Left hindlimb (tissue), 1 donor: ENCODE results near the gene MCCC2.
"Not testable (repeated sequence)": the region's sequence is repeated elsewhere in the genome, so short reads cannot be mapped to it uniquely, and the experiment has no call there.

Experiments used
- DNase-seq: peaks from one replicate; pipeline ENCODE4 v3.0.0-alpha.2; 2018

Gene MCCC2

DNA sequence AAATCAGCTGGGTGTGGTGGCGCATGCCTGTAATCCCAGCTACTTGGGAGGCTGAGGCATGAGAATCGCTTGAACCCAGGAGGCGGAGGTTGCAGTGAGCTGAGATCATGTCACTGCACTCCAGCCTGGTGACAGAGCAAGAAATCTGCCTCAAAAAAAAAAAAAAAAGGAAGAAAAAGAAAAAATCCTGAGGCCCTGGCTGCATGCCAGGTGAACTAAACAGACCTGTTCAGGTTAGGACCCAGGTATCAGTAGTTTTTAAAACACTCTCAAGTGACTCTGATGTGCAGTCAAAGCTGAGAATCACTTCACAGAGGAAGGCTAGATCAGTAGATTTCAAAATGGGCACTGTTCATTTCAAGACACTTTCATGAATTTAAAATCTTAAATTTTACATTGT is 77.5 kb downstream of the MCCC2 start:
- not testable (repeated sequence) for DNase-seq

DNA sequence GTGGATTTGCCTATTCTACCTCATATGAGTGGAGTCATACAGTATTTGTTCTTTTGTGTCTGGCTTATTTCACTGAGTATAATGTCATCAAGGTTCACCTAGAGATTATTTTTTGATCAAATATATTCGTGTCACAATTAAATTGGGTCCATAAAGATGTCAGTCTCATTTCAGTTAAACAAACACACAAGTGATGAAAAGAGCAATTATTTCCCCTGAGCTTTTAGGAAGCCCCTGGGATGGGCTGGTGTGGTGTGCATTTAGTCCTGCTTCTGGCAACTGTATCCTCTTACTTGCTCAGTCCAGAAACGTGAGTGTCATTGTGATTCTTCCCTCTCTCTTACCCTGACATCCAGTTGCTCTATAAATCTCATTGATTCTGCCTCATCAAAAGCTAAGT is 79.2 kb downstream of the MCCC2 start:
- no peak for DNase-seq

DNA sequence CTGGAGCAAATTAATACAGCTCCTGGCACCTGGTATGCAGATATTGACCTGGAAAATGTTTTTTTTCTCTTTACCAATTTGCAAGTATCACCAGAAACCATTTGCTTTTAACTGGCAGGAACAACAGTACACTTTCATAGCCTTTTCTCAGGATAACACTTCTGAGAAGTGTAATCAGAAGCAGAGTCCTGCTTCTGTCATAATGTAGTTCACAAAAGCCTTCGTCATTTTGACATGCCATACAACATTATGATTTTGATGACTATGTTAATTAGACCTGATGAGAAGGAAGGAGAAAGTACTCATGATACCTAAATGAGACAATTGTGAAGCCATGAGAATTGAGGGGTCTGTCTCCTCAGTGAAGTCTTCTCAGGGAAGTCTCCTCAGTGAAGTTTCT is 90.8 kb downstream of the MCCC2 start:
- DNase-seq = no peak

DNA sequence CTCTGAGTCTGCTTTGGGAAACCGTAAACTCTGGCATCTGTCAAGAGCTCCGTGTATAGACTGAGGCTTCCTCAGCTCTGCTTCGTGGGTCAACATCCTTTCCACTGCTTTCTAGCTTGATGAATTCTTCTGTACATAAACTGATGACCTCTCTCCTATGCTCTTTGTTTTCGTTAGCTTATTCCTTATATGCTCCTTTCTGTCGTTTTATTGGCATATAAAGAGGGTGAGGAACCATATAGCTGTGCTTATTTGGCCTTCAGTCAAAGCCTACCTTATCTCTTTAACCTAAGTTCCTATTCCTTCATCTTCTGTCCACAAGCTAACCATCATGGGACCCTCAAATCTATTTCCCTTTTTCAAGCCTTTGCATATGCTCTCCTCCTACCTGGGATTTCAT is 92.6 kb downstream of the MCCC2 start:
- DNase-seq = no peak

DNA sequence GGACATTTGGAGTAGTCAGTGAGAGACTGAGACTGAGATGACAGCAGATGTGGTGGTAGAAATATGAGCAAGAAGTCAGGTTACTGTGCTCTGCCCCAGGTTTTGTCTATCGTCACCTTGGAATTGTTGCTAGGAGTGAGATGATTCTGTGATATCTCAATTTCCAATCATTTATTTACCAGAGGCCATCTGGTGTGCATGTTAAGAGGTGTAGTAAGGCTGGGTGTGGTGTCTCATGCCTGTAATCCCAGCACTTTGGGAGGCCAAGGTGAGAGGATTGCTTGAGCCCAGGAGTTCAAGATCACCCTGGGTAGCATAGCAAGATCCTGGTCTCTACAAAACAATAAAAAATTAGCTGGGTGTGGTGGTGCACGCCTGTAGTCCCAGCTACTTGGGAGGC is 93.4 kb downstream of the MCCC2 start:
- DNase-seq = no peak

DNA sequence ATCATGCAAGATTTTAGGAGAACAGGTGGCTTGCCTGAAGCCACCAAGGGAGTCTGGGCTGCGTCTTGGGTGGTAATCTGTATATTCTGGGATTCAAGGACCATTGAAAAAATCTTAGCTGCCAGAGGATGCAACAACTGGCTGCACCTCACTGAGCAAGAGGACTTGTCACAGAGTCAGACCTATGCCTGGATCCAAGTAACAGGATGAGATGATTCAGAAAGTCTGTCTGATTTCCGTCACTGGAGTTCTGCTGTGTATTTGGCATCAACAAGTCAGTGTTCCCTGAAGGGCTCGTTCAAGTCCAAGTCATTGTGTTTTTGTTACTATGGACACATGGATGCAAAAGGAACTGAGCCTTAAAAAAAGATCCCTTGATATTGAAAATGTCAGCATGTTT is 94.2 kb downstream of the MCCC2 start:
- DNase-seq = no peak

DNA sequence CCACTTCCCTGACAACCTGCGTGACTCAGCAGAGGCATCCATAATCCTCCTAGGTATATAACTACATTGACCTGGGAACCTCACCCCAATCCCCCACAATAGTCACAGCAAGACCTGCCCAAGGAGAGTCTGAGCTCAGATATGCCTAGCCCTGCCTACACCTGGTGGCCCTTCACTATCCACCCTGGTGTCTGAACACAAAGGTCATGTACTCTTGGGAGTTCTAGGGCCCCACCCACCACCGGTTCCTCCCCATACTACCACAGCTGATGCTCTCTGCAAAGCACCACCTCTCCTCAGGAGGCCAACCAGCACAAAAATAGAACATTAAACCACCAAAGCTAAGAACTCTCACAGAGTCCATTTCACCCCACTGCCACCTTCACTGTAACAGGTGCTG is 97.2 kb downstream of the MCCC2 start:
- DNase-seq = no peak

DNA sequence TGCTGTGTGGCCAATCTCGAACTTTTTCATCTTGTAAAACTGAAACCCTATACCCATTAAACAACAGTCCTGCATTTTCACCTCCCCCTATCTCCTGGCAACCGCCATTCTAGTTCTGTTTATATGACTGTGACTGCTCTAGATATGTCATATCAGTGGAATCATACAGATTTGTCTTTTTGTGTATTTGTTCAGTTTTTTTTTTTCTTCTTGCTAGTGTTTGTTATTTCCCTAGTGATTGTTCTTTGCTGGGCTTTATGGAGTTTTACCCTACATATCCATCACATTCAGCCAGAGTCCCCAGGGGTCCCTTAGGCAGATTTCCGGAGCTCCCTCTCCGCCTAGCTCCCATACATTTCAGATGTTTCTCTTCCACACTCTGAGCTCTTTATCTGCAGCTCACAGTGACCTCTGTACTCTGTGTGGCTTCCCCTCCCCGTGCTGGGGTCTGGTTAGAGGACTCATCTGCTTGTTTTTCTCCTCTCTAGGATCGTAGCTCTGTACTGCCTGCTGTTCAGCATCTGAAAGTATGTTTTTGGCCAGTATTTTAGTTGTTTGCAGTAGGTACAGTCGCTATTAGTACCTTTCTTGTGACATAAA is 106.8 kb downstream of the MCCC2 start:
- DNase-seq = no peak

DNA sequence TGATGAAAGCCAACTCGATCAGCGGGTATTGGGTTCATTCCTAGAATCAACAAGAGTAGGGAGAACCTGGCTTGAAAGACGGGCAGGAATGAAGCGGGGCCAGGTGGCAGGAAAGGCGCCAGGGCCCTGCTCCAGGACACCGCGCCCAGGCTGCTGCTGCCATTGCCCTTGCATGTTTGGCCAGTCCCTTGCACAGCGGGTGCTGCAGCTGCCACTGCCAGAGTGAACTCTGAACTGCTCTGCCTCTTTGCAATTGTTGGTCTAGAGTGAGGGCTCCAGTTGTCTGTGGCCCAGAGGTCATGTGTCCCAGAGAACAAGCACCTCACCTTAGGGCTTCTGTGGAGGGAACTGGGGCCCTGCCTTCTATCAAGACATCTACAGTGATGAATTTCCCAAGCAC is 107.9 kb downstream of the MCCC2 start:
- no peak for DNase-seq

DNA sequence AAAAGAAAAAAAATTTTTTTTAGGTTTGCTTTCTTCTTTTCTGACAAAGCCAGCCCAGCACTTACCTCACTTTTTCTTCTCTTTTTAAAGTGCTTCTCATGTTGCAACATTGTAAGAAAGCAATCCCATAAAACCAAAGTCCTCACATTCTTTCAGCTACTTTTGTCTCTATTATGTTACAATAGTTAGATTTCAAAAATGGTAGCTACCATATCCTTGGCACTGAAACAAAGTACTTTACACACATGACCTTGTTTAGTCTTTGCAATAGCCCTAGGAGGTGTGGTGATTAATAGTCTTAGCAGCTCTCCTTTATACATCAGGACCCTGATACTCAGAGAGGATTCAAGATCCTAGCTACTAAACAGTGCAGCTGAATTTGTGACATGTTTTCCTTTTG is 108.5 kb downstream of the MCCC2 start:
- DNase-seq = no peak

DNA sequence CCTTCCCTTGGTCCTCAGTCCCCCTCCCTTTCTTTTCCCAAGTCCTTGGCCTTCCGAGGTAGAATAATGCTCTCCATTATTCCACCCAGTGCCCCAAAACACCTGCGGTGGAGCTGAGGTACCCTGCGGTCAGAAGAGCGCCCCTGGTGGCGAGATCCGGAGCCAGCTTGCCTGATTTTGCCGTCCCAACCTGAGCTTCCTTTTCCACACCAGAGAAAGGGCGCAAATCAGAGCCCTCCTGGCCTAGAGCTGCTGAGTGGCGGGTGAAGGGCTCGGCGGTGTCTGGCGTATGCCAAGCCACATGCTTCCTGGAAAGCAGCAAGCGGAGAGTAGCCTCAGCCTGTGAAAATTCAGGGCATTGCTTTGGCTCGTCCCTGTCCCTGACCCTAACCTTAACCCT is 110.8 kb downstream of the MCCC2 start:
- no peak for DNase-seq

DNA sequence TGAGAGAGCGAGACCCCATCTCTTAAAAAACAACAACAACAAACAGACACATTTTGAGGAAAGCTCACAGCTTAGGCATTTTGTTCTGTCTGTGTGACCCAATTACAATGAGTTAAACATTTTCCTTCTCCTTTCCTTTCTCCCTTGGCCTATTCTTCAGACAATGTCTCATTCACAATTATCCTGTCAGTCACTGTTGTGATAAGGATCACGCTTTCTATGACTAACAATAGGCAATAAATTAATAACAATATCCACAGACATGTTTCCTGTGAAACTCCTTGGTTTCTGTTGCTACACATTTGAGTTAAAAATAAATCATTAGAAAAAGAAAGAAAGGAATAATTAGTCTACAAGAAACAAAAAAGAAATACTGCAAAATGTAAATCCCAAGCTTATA is 112.1 kb downstream of the MCCC2 start:
- DNase-seq = no peak

DNA sequence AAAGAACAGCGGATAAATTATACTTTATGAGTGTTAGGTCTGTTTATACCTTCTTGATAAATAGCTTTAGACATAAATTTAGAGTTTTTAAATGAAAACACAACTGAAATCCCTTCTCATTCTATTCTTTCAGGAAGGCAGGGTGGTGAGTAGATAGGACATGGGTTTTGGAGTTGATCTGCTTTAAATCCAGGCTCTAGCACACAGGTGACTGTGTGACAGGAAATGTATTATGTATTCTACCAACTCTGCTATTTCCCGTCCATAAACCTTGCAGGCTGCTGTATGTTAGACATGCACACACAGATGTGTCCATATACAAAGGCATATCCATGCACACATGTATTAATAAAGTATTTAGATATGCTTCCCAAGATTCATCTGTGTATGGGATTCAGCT is 112.6 kb downstream of the MCCC2 start:
- DNase-seq = no peak

DNA sequence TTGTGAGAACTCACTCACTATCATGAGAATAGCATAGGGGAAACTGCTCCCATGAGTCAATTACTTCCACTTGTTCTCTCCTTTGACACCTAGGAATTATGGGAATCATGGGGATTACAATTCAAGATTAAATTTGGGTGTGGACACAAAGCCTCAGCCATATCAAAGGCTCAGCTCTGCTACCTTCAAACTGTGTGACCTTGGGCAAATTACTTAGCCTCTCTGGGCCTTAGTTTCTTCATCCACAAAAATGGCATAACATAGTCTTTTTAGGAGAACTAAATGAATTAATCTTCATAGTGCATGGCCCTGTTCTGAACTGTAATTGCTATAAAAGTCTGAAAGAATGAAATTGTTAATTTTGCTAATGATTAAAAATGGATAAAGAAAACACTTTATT is 113.7 kb downstream of the MCCC2 start:
- DNase-seq = no peak

DNA sequence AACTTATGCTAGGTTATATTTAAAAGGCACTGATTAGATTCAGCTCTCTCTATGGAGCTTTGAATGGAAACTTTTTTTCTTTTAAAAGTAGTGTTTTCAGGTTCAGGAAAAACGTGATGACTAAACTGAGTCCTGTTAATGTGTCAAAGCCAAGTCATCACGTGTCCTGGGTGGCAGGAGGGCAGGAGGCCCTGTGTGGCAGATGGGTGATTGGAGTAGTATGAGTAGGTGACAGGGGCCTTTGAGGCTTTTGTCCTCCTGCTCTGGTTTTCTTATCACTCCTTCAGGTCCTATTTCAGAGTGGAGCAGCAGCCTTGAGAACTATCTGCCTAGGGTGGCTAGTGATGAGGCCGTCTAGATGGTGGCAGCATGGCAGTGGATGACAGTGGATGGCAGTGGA is 114.3 kb downstream of the MCCC2 start:
- no peak for DNase-seq

DNA sequence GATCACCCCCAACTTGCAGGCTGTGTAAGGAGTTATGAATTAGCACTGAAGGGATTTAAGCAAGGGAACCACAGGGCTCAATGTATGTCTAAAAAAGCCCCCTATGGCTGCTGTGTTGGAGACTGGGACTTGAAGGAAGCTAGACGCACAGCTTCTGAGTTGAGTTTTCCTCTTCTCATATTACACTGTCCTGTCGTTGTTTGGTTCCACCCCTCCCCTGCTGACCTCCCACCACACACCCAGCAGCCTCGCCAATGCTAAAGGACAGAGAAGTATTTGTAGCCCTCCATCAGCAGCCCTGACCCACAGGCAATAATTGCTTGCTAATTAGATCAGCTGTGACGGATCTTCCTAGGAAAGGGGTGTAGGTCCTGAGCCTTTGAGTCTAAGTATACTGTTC is 116.8 kb downstream of the MCCC2 start:
- DNase-seq = no peak

DNA sequence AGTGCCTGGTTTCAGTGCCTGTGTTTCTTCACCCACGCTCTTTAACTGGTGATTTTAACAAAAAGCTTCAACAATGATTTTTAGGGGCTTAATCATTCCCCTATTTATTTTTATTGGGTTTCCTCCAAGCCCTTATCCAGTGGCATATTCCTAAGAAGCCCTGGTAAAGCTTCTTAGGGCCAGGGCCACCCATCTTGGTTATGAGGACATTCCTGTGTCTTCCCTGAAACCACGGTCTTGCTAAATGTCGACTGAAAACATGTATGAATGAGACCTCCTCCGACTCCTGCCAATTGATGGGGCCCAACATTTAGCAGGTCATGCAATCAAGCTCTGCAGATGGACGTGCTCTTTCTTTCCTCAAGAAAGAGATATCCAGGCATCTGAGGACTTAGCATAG is 118.3 kb downstream of the MCCC2 start:
- no peak for DNase-seq

DNA sequence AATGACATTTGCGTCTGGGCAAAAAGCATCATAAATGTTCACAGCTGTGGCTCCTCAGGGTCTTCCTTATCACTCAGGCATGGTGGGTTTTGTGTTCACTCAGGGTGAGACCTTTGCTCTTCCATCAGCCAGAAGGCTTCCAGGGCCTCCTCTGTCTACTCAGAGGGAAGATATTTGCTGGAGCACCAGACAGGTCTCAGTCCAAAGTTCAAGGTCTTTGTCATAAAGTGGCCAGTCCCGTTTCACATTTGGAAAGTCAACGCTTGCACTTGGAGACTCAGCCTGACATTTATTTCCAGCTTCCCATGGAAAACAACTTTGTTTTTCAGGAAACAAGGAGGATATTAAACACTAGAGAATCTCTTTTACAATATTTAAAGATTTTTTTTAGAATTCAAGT is 119.8 kb downstream of the MCCC2 start:
- no peak for DNase-seq
